Measurements from ENCODE around the gene MAPT. TPM values are rescaled to one million over a fixed set of nuclear protein-coding genes. Genes with fewer than 3 reads are reported as not detected.

MAPT gene
- total and polyA plus RNA-seq, 2 experiments from 2014 or later = 0.37 to 0.71 TPM

DNA sequence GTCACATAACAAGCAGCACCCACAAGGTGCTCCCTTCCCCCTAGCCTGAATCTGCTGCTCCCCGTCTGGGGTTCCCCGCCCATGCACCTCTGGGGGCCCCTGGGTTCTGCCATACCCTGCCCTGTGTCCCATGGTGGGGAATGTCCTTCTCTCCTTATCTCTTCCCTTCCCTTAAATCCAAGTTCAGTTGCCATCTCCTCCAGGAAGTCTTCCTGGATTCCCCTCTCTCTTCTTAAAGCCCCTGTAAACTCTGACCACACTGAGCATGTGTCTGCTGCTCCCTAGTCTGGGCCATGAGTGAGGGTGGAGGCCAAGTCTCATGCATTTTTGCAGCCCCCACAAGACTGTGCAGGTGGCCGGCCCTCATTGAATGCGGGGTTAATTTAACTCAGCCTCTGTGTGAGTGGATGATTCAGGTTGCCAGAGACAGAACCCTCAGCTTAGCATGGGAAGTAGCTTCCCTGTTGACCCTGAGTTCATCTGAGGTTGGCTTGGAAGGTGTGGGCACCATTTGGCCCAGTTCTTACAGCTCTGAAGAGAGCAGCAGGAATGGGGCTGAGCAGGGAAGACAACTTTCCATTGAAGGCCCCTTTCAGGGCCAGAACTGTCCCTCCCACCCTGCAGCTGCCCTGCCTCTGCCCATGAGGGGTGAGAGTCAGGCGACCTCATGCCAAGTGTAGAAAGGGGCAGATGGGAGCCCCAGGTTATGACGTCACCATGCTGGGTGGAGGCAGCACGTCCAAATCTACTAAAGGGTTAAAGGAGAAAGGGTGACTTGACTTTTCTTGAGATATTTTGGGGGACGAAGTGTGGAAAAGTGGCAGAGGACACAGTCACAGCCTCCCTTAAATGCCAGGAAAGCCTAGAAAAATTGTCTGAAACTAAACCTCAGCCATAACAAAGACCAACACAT lies 104.9 kb downstream of the MAPT start, which contains the start of gene STH:
STH (plus strand) TSS at position 264 of the 913 bp plus-strand sequence; CDS start at position 294, 30 bp downstream.
- DNase-seq (ENCODE audit: low spot score) = no peak
- Histone ChIP-seq H3K4me3 (no peak within 1 kb of the TSS), H3K27me3 (no peaks in the 10 kb centered on the region), H3K9me3 (ENCODE audit: low read depth) (no peaks in the 10 kb centered on the region), H2AFZ (no peak within 1 kb of the TSS), H3K4me2 (no peak within 1 kb of the TSS), H4K20me1 (ENCODE audit: insufficient read depth, poor library complexity, severe bottlenecking) (no peaks in the 10 kb centered on the region), H3K27ac (no peak within 1 kb of the TSS), H3K4me1 (ENCODE audit: insufficient read depth) (peaks cover 8% of the 10 kb centered on the region), H3K79me2 (no peaks in the 10 kb centered on the region), H3K9me2 (replicated peaks; ENCODE audit: insufficient read depth) (no peaks in the 10 kb centered on the region), H3K36me3 (replicated peaks; ENCODE audit: insufficient read depth, low read depth) (no peaks in the 10 kb centered on the region)
- 86% methylated on average over 8 of the region's 8 CpGs for WGBS (ENCODE audit: low lambda C conversion rate, missing lambda C conversion rate)
- no peak for TF ChIP-seq EZH2phosphoT487 (IDR thresholded peaks at IDR 0.05; ENCODE audit: low read depth, severe bottlenecking, unreplicated experiment)
- TF ChIP-seq, protein P1, sequence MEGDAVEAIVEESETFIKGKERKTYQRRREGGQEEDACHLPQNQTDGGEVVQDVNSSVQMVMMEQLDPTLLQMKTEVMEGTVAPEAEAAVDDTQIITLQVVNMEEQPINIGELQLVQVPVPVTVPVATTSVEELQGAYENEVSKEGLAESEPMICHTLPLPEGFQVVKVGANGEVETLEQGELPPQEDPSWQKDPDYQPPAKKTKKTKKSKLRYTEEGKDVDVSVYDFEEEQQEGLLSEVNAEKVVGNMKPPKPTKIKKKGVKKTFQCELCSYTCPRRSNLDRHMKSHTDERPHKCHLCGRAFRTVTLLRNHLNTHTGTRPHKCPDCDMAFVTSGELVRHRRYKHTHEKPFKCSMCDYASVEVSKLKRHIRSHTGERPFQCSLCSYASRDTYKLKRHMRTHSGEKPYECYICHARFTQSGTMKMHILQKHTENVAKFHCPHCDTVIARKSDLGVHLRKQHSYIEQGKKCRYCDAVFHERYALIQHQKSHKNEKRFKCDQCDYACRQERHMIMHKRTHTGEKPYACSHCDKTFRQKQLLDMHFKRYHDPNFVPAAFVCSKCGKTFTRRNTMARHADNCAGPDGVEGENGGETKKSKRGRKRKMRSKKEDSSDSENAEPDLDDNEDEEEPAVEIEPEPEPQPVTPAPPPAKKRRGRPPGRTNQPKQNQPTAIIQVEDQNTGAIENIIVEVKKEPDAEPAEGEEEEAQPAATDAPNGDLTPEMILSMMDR (IDR thresholded peaks at IDR 0.05; ENCODE audit: poor library complexity) = no peak

DNA sequence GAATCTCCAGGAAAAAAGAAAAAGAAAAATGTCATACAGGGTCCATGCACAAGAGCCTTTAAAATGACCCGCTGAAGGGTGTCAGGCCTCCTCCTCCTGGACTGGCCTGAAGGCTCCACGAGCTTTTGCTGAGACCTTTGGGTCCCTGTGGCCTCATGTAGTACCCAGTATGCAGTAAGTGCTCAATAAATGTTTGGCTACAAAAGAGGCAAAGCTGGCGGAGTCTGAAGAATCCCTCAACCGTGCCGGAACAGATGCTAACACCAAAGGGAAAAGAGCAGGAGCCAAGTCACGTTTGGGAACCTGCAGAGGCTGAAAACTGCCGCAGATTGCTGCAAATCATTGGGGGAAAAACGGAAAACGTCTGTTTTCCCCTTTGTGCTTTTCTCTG lies 105.5 kb downstream of the MAPT start:
- WGBS (ENCODE audit: low lambda C conversion rate, missing lambda C conversion rate) = 90% methylated on average over 9 of the region's 9 CpGs
- Histone ChIP-seq H3K4me2 (no peak overlapping the region), H3K9me3 (ENCODE audit: low read depth) (no peaks in the 10 kb centered on the region), H4K20me1 (ENCODE audit: insufficient read depth, poor library complexity, severe bottlenecking) (no peaks in the 10 kb centered on the region), H3K36me3 (replicated peaks; ENCODE audit: insufficient read depth, low read depth) (no peaks in the 10 kb centered on the region), H3K79me2 (no peaks in the 10 kb centered on the region), H3K4me3 (no peak overlapping the region), H3K27ac (no peak overlapping the region), H3K27me3 (no peaks in the 10 kb centered on the region), H3K4me1 (ENCODE audit: insufficient read depth) (peaks cover 10% of the 10 kb centered on the region), H2AFZ (no peak overlapping the region), H3K9me2 (replicated peaks; ENCODE audit: insufficient read depth) (no peaks in the 10 kb centered on the region)
- no peak for DNase-seq (ENCODE audit: low spot score)
- TF ChIP-seq EZH2 (IDR thresholded peaks at IDR 0.05; ENCODE audit: borderline replicate concordance) (no peak), EZH2phosphoT487 (IDR thresholded peaks at IDR 0.05; ENCODE audit: low read depth, severe bottlenecking, unreplicated experiment) (no peak)
- TF ChIP-seq, protein P1 (IDR thresholded peaks at IDR 0.05; ENCODE audit: poor library complexity) = no peak

DNA sequence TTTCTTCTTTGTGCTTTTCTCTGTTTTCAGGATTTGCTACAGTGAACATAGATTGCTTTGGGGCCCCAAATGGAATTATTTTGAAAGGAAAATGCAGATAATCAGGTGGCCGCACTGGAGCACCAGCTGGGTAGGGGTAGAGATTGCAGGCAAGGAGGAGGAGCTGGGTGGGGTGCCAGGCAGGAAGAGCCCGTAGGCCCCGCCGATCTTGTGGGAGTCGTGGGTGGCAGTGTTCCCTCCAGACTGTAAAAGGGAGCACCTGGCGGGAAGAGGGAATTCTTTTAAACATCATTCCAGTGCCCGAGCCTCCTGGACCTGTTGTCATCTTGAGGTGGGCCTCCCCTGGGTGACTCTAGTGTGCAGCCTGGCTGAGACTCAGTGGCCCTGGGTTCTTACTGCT lies 105.9 kb downstream of the MAPT start:
- Histone ChIP-seq H3K9me2 (replicated peaks; ENCODE audit: insufficient read depth) (no peaks in the 10 kb centered on the region), H3K36me3 (replicated peaks; ENCODE audit: insufficient read depth, low read depth) (no peaks in the 10 kb centered on the region), H3K9me3 (ENCODE audit: low read depth) (no peaks in the 10 kb centered on the region), H3K4me1 (ENCODE audit: insufficient read depth) (peaks cover 10% of the 10 kb centered on the region), H3K4me2 (no peak overlapping the region), H3K27me3 (no peaks in the 10 kb centered on the region), H4K20me1 (ENCODE audit: insufficient read depth, poor library complexity, severe bottlenecking) (no peaks in the 10 kb centered on the region), H3K4me3 (no peak overlapping the region), H3K27ac (no peak overlapping the region), H2AFZ (no peak overlapping the region), H3K79me2 (no peaks in the 10 kb centered on the region)
- 81% methylated on average over 7 of the region's 7 CpGs for WGBS (ENCODE audit: low lambda C conversion rate, missing lambda C conversion rate)
- TF ChIP-seq, protein P1 (IDR thresholded peaks at IDR 0.05; ENCODE audit: poor library complexity) = no peak
- no peak for TF ChIP-seq EZH2phosphoT487 (IDR thresholded peaks at IDR 0.05; ENCODE audit: low read depth, severe bottlenecking, unreplicated experiment)
- no peak for TF ChIP-seq EZH2 (IDR thresholded peaks at IDR 0.05; ENCODE audit: borderline replicate concordance)
- DNase-seq (ENCODE audit: low spot score) = no peak
